IPS-20b (cell line): ENCODE measurements around the gene CLN3.
"Not testable (repeated sequence)": the region's sequence is repeated elsewhere in the genome, so short reads cannot be mapped to it uniquely, and the experiment has no call there.

ENCODE experiments used
- H3K27ac ChIP-seq: one replicate; pipeline ENCODE4 v1.5.1; 2013; ENCODE audit warnings: low read length
- H3K27me3 ChIP-seq: 2 replicates; pipeline ENCODE4 v1.6.1; 2013; ENCODE audit warnings: mild to moderate bottlenecking, low read length, inconsistent platforms; ENCODE audit not compliant: insufficient read depth
- H3K36me3 ChIP-seq: 2 replicates; pipeline ENCODE4 v1.6.1; 2013; ENCODE audit warnings: low read depth, mild to moderate bottlenecking, inconsistent platforms, low read length, moderate library complexity; ENCODE audit not compliant: insufficient read depth
- H3K4me1 ChIP-seq: 2 replicates; pipeline ENCODE4 v1.6.1; 2013; ENCODE audit warnings: mild to moderate bottlenecking, control low read depth, inconsistent platforms, low read length, moderate library complexity; ENCODE audit not compliant: insufficient read depth
- H3K4me3 ChIP-seq: 2 replicates; pipeline ENCODE4 v1.5.1; 2013; ENCODE audit warnings: mild to moderate bottlenecking, low read length, inconsistent platforms
- H3K9ac ChIP-seq: 2 replicates; pipeline ENCODE4 v1.6.1; 2013; ENCODE audit warnings: low read depth, mild to moderate bottlenecking, inconsistent platforms, low read length, moderate library complexity
- H3K9me3 ChIP-seq: 2 replicates; pipeline ENCODE4 v1.6.1; 2013; ENCODE audit warnings: mild to moderate bottlenecking, low read depth, low read length, inconsistent platforms; ENCODE audit not compliant: insufficient read depth

The CLN3 gene

DNA sequence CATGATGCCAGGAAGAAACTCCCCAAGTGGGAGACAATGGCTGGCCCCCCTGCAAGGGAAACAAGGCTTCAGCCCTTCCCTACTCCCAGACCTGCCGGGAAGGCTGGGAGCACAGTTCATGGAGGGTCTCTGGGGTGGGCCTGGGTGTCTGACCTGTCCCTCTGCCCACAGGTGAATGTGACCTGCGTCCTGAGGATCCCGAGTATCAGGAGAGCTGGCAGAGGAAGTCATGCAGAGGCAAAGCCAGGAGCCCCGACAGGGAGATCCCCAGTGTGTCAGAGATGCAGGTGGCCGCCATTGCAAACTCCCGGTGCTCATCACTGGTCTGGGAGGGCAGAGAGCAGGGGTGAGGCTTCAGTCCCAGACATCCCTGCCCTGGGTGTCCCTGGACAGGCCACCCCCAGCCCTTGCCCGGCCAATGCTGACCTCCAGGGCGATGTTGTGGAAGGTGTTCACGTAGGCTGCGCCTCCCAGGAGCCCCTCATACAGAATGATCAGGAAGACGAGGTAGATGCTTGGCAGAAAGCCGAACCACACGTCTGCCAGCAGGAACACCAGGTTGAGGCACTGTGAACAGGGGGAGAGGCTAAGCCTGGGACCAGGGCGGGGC is 14.5 kb downstream of the CLN3 start:
- H3K4me3 ChIP-seq: no peak overlapping the region
- H3K4me1 ChIP-seq: no peaks in the 10 kb centered on the region
- peaks cover 20% of the 10 kb centered on the region for H3K36me3 ChIP-seq
- no peaks in the 10 kb centered on the region for H3K27me3 ChIP-seq
- no peaks in the 10 kb centered on the region for H3K9me3 ChIP-seq
- H3K9ac ChIP-seq: no peak overlapping the region
- H3K27ac ChIP-seq: no peak overlapping the region

GRCh38 chr16:28475221-28475620 is 16.7 kb downstream of the CLN3 start:
- Histone ChIP-seq H3K36me3 (peaks cover 20% of the 10 kb centered on the region), H3K27me3 (no peaks in the 10 kb centered on the region), H3K9me3 (no peaks in the 10 kb centered on the region), H3K9ac (no peak overlapping the region), H3K4me1 (no peaks in the 10 kb centered on the region), H3K4me3 (no peak overlapping the region), H3K27ac (no peak overlapping the region)

- Histone ChIP-seq H3K27me3 (no peaks in the 10 kb centered on the region), H3K4me3 (no peak overlapping the region), H3K4me1 (no peaks in the 10 kb centered on the region), H3K9me3 (no peaks in the 10 kb centered on the region), H3K27ac (no peak overlapping the region), H3K36me3 (peaks cover 15% of the 10 kb centered on the region), H3K9ac (no peak overlapping the region)
These were observed 18.1 kb downstream of the CLN3 start for GRCh38 chr16:28473714-28474265.

DNA sequence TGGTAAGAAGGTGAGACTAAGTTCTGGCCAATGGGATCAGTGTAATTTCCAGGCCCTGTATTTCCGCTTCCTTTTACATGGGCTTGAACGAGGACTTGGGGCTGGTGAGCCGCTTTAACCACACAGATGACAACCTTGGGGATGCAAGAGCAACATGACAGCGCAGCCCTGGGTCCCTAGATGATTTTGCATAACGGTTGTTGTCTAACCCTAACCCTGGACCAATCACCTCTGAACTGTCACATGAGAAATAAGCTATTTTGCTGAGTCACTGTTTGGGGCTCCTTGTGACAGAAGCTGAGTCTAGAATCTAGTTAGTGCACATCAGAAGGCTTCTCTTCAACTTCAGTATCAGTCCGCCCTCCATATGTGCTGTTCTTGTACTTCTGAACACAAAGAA is 44.8 kb downstream of the CLN3 start:
- not testable (repeated sequence) for H3K4me3 ChIP-seq, H3K36me3 ChIP-seq, H3K4me1 ChIP-seq, H3K9me3 ChIP-seq, H3K27me3 ChIP-seq, H3K27ac ChIP-seq, H3K9ac ChIP-seq

DNA sequence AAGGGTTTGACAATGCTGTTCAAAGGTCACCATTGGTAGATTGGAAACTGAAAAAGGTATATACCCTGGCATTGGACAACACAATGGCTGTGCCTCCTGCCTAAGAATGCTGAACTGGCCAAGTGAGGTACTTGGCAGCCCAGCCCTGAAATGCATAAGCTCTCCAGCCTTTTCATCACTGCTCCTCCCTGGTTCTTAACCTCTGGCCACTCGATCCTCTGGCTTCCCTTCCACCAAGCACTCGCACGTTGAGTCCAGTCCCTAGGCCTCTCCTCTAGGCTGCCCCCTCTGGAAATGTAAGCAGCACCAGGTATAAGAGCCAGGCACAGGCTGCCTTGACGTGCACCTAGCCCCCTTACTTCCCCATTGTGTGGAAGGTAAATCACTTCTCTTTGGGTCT is 45.5 kb downstream of the CLN3 start:
- H3K4me3 ChIP-seq, H3K9ac ChIP-seq, H3K27me3 ChIP-seq, H3K27ac ChIP-seq, H3K36me3 ChIP-seq, H3K4me1 ChIP-seq, H3K9me3 ChIP-seq: not testable (repeated sequence)

DNA sequence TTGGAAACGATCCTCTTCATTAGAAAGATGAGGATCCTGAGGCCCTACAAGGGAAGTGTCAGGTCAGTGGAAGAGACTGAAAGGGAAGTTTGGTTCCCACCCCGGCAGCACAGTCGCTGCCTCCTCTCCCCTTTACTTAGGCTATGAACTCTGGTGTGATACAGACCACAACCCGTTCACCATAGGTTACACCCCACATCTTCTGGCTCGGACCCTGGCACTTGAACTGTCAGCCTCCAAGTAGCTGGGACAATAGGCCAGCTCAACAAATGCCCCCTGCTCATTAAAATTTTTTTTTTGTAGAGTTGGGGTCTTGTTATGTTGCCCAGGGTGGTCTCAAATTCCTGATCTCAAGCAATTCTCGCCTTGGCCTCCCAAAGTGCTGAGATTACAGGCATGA is 47.9 kb downstream of the CLN3 start:
- H3K4me3 ChIP-seq, H3K4me1 ChIP-seq, H3K27ac ChIP-seq, H3K9ac ChIP-seq, H3K27me3 ChIP-seq, H3K9me3 ChIP-seq, H3K36me3 ChIP-seq: not testable (repeated sequence)

DNA sequence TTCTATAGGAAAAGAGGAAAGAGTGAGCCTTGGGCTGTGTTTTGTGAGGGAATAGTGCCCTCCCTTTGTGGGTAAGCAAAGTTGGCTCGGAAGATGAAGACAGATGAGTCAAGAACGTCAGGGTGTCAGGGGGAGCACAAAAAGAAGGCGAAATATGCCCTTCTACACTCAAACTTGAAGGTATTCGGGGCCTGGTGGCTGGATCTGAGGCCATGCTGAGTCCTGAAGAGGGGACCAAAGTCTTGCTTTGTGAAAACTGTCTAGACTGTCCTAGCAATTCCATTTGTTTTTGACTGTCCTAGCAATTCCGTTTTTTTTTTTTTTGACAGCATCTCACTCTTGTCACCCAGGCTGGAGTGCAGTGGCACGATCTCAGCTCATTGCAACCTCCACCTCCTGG is 53.0 kb downstream of the CLN3 start:
- H3K9me3 ChIP-seq, H3K36me3 ChIP-seq, H3K27ac ChIP-seq, H3K4me1 ChIP-seq, H3K4me3 ChIP-seq, H3K27me3 ChIP-seq, H3K9ac ChIP-seq: not testable (repeated sequence)

GRCh38 chr16:28435340-28435739 is 56.5 kb downstream of the CLN3 start:
- H3K9ac ChIP-seq, H3K9me3 ChIP-seq, H3K36me3 ChIP-seq, H3K4me1 ChIP-seq, H3K4me3 ChIP-seq, H3K27ac ChIP-seq, H3K27me3 ChIP-seq: not testable (repeated sequence)
